Hindlimb muscle (tissue), 1 donor: Measurements from ENCODE around the gene SLC41A3. TPM values are rescaled to one million over a fixed set of nuclear protein-coding genes. Genes with fewer than 3 reads are reported as not detected.
"Not testable (repeated sequence)": the region's sequence is repeated elsewhere in the genome, so short reads cannot be mapped to it uniquely, and the experiment has no call there.

Experiments used
- DNase-seq: peaks from one replicate; pipeline ENCODE4 v3.0.0-alpha.2; 2013
- polyA plus RNA-seq: library from polyadenylated mRNA; unstranded; fragments of 120-200 nt; gene quantifications from one replicate; pipeline ENCODE4 v1.2.1, GENCODE V29; 2013; ENCODE audit not compliant: insufficient read length

The SLC41A3 gene
- polyA plus RNA-seq, 1 donor: 38.9 TPM

- no peak for DNase-seq
Observed at GRCh38 chr3:126025116-126025729, 58.7 kb downstream of the SLC41A3 start.

GRCh38 chr3:126024049-126024854 is 59.7 kb downstream of the SLC41A3 start:
- no peak for DNase-seq

DNA sequence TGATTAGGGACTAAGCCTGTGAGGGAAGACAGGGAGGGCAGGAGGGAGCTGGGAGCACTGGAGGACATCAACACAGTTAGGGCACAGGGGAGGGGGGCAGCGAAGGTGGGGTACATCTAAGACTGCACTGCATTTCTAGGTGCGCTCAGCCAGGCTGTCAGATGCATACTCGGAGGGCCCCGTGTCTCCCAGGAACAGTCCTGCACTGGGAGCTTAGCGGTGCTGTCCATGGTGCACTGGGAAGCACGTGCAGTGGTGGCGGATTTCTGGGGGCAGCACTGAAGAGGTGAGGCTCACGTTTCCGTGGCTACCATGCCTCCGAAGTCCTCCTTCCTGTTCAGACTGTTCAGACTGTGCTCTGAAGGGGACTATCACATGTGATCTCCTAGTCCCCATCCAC is 60.5 kb downstream of the SLC41A3 start:
- no peak for DNase-seq

DNA sequence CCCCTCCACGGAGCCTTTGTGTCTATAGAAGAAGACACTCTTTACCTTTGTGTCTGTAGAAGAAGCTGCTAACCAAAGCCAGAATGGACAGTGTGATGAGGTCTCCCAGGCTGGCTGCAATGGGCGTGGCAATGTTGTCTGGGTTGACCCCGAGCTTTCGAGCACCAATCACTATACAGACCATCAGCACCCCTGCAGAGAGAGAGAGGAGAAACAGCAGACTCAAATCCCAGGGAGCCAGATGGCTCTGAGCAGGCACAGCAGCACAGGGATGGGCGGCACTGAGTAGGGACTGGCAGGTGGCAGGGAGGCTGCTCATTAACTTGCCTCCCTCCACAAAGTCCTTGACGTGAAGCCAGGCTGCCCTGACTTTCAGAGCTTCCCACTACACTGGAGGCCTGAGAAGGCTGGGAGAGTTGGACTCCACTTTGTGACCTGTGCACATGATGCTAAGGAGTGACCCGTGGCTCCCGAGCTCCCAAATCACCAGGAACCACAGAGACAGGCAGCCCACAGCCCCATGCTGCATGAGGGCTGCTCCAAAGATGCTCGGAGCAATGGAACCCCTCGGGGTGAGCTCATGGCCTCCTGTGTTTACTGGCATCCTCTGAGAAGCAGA is 61.1 kb downstream of the SLC41A3 start:
- no peak for DNase-seq

GRCh38 chr3:126021702-126022101 is 62.2 kb downstream of the SLC41A3 start:
- DNase-seq: no peak

GRCh38 chr3:126021224-126021623 is 62.7 kb downstream of the SLC41A3 start:
- no peak for DNase-seq

DNA sequence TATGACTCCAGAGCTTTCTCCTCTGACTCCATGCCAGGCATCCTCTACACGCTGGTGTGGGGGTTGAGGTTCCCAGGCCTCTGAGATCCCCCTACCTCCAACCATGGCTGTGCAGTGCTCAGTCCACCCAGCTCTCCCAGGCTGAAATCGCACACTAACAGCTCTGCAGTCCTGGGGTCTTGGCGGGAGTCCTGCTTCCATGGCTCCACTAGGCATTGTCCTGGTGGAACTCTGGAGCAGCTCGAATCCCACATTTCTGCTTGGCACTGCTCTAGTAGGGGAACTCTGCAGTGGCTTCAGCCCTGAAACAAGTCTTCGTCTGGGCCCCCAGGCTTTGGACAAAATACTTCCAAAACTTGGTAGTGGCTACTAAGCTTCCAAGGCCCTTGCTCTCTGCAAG is 64.2 kb downstream of the SLC41A3 start:
- no peak for DNase-seq

DNA sequence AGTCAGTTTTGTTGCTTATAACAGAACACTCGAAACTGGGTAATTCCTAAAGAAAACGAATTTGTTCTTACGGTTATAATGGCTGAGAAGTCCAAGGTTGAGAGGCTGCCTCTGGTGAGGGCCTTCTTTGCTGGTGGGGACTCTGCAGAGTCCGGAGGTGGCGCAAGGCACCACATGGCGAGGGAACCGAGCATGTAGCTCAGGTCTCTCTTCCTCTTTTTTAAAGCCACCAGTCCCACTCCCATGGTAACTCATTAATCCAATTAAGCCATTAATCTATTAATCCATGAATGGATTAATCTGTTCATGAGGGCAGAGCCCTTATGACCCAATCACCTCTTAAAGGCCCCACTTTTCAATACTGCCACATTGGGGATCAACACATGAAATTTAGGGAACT is 64.9 kb downstream of the SLC41A3 start:
- DNase-seq: no peak

DNA sequence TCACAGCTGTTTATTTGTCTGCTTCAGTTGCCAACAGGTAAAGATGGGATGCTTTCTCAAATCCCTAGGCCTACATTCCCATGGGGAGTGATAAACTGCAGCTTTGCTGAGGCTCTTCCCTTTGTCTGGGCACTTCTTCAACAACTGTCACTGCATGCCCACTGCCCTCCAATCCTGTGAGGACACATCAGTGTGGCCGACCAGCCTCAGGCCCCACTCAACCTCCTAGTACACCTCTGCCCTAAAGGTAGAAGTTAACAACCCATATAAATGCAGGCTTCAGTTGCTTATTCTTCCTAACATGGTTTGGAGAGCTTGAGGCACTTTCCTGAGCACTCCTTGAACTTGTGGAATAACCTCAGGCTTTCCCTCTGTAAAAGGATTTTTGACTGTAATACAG is 65.4 kb downstream of the SLC41A3 start:
- no peak for DNase-seq

DNA sequence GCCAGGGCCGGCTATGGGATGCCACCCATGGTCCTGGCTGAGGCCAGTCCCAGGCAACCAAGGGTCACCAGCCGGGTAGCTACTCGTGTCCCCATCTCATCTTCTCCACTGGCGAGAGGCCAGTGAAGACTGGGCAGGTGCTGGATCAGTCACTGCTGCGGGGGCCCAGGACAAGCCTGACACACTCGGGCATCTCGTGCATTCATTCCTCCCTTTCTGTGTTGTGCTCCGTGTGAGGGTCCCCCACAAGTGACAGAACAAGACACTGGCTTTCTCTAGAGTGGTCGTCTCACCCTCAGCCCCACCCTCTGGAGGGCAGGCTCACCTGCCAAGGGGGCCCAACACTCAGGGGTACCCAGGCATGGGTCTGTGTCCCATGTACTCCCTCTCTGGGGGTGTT is 66.6 kb downstream of the SLC41A3 start:
- DNase-seq: no peak

- DNase-seq: no peak
Observed at GRCh38 chr3:126016616-126017015, 67.3 kb downstream of the SLC41A3 start.

DNA sequence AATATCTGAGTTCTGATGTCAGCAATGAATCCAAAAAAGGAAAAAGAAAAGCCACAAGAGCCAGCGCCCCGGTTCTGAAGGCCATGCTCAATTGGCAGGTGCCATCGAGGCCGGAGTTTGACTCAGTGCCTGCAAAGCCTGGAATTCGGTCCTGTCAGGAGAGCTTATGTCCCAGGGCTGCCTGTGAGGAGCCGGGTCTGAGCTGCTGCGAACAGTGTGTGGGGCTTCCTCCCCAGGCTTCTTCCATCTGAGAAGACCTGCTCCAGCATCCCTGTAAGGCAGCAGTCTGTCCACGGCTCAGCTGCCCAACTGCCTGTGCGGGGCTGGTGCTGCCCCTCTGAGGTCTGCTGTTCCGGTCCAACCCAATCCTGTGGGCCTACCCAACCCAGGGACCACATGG is 68.8 kb downstream of the SLC41A3 start:
- no peak for DNase-seq

DNA sequence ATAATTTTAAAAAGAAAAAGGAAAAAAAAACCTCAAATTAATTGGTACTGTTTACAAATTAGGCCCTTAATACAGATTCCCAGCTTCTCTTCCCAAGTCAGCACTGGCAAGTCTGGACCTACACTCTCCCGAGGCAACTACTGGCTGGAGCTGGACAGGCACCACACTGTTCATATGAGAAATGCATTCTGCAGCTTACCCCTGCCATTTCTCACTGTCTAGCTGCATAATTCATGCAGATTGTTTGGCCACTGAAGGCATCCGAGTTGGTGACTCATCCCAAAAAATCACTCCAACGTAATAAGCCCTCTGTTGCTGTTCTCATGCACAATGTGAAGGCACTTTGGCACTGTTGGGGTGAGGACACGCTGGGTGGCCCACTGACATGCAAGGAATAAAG is 69.7 kb downstream of the SLC41A3 start:
- DNase-seq: peak; percentile 12

GRCh38 chr3:126013751-126014156 is 70.2 kb downstream of the SLC41A3 start:
- DNase-seq: no peak

DNA sequence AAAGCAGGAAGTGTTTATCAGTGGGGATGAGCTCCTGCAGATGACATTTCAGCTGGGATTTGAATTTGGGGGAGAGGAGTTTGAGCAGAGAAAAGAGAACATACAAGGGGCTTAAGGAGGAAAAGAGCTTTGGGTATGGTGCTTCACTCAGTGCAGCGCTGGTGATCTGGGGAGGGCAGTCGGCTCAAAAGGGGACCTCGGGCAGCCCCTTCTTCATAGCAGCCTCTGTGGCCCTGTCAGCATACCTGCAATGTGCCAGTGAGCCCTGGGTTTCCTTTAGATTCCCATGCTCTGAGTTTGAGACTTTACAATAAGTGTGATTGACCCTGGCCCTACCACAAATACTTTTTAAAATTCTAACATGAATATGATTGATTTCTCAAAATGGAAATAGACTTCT is 74.7 kb downstream of the SLC41A3 start:
- DNase-seq: no peak

DNA sequence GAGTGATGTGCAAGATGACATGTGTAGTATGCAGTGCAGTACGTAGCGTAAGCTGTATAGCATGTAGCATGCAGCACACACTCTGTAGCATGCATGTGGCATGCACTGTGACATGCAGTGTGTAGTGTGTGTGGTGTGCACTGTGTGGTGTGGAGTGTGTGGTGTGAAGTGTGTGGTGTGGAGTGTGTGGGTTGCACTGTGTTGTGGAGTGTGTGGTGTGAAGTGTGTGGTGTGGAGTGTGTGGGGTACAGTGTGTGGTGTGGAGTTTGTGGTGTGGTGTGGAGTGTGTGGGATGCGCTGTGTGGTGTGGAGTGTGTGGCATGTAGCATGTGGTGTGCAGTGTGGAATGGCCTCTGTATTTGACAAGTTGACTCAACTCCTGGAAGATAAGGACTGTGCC is 75.7 kb downstream of the SLC41A3 start:
- DNase-seq: no peak

DNA sequence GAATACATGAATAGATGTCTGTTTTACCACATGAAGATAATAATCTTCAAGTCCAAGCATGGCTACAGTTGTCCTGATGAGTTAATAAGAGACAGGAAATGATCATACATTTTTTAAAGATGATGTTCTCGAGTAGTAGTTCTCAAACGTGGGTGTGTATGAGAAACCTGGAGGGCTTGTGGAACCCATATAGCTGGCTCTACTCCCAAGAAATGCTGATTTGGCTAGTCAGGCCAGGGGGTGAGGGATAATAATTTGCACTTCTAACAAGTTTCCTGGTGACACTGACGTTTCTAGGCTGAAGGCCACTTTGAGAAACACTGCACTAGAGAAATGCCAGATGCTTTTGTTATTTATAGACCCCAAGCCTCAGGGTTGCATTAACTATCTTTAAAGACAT is 78.0 kb downstream of the SLC41A3 start:
- DNase-seq: no peak

- DNase-seq: no peak
Observed at GRCh38 chr3:126004692-126005091, 79.2 kb downstream of the SLC41A3 start.

- DNase-seq: no peak
Observed at GRCh38 chr3:126004217-126004616, 79.7 kb downstream of the SLC41A3 start.

DNA sequence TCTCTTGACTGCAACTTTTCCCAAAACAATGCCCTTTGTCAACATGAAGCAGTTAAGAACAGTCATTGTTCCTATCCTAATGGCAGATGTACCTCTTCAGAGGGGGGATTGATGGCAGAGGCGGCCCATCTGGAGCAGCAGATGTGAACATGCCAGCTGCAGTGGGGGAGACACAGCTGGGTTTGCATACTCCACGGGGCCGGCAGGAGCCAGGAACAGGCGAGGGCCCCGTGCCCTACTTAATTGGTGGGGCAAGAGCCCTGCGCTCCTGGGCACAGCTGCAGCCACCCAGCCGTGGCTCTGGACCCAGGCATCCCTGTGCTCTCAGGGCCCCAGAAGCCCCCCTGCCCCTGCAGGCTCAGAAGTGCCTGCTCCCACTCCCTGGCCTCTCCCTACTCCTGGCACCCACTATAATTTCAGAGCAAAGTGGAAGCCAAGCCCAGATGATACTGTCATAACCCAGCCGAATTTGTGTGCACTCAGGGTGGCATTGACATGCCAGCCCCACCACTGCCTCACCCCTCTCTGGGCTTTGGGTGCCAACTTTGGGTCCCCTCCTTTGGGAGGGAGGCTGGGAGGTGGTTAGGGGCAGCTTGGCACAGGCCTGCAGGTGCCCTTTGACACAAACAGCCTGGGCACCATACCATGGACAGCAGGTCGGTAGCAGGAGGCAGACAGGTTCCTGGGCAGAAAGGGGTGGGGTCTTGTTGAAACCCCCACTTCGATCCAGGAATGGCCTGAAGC is 80.3 kb downstream of the SLC41A3 start:
- DNase-seq: no peak

- no peak for DNase-seq
Observed at GRCh38 chr3:126002189-126002588, 81.7 kb downstream of the SLC41A3 start.

DNA sequence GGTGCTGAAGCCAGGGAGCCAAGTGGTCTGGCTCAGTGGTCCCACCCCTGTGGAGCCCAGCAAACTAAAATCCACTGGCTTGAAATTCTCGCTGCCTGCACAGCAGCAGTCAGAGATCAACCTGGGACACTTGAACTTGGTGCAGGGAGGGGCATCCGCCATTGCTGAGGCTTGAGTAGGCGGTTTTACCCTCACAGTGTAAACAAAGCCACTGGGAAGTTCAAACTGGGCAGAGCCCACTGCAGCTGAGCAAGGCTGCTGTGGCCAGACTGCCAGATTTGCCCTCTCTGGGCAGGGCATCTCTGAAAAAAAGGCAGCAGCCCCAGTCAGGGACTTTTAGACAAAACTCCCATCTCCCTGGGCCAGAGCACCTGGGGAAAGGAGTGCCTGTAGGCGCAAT is 87.2 kb downstream of the SLC41A3 start:
- not testable (repeated sequence) for DNase-seq
